ENCODE data around the gene PRG3. TPM values are rescaled to one million over a fixed set of nuclear protein-coding genes. Genes with fewer than 3 reads are reported as not detected.

PRG3 gene
- total and polyA plus RNA-seq, 2 of the 4 experiments (the other 2 are of a cell fraction): not detected

DNA sequence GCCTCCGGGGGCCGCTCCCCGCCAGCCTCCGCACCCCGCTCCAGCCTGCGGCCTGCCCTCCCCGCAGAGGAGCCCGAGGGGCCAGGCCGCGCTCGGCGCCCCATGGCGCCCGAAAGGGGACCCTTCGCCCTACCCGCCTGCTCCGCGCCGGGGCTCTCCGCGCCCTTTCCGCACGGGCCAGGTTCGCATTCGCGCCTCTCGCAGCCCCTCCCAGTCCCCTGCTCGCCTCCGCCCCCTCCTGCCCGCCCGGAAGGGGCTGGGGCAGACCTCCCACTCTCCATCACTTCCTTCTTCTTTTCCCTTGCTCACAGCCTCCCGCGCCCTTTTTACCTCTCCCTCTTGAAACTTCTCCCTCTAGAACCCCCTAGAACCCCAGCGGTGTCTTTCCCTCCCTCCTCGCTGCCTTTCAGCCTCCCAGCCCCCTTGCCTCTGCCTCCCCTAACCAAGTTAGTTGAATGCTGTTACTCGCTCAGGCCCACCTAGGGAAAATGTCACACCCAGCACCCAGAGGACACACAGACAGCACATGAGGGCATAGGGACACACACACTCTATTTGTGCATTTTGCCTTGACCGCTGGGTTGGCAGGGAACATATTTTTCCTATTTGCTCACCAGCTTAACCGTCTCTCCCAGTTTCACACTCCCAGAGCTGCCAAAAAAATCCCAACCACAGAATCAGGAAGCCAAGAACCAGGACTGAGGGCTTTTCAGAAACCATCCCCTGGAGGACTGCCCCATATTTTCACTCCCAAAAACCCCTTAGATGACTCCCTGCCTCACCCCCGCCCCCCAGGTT lies 46.2 kb upstream of the PRG3 start, which contains the start of gene SLC43A3:
Gene SLC43A3 (minus strand): TSS at position 193 of the 798 bp plus-strand sequence. CDS start 949 bp downstream, outside the sequence.
- Histone ChIP-seq H2AK5ac (ENCODE audit: low read depth, low read length) (peak within 1 kb of the TSS; percentile 98), H2BK120ac (ENCODE audit: low read depth, low read length) (peak within 1 kb of the TSS; percentile 88), H3K18ac (ENCODE audit: low read depth, low read length) (peak within 1 kb of the TSS; percentile 99), H3K9me1 (ENCODE audit: insufficient read depth, low read length) (peaks cover 18% of the 10 kb centered on the region), H2BK20ac (ENCODE audit: low read depth, low read length) (peak within 1 kb of the TSS; percentile 87), H3K4ac (ENCODE audit: low read depth, low read length) (peak within 1 kb of the TSS; percentile 91), H3K27me3 (ENCODE audit: control insufficient read depth, insufficient read depth, low read length) (no peaks in the 10 kb centered on the region), H3K4me1 (ENCODE audit: control insufficient read depth, insufficient read depth, low read length) (peaks cover 33% of the 10 kb centered on the region), H2AFZ (replicated peaks; ENCODE audit: low read length, poor library complexity) (peak within 1 kb of the TSS; percentile 88), H4K91ac (ENCODE audit: insufficient read depth, low read depth, low read length) (peak within 1 kb of the TSS; percentile 94), H3K14ac (replicated peaks; ENCODE audit: low read depth, low read length) (peak within 1 kb of the TSS; percentile 86), H4K20me1 (ENCODE audit: insufficient read depth, low read length) (0 out of 2 replicates have a peak, but pooled peaks cover 4% of the 10 kb centered on the region), H3K36me3 (ENCODE audit: control insufficient read depth, insufficient read depth, low read length) (0 out of 2 replicates have a peak, but pooled peaks cover 3% of the 10 kb centered on the region), H4K5ac (ENCODE audit: low read depth, low read length) (peak within 1 kb of the TSS; percentile 99), H3K9me3 (ENCODE audit: control insufficient read depth, insufficient read depth, low read length) (no peaks in the 10 kb centered on the region), H3K79me1 (ENCODE audit: low read depth in 1 of 2, low read length in 2 of 2) (peaks cover 6 to 23% of the 10 kb centered on the region in 2 experiments; a peak in 3 of 4 replicates), H3K56ac (ENCODE audit: extremely low read depth, insufficient read depth, low read length) (peak within 1 kb of the TSS; percentile 68; the same call in 1 of the 2 replicates), H3K27ac (ENCODE audit: insufficient read depth, low read length) (peak within 1 kb of the TSS; percentile 97), H3K9ac (ENCODE audit: low read depth, low read length) (peak within 1 kb of the TSS; percentile 80), H4K8ac (ENCODE audit: low read depth in 2 of 2, low read length in 2 of 2) (peak within 1 kb of the TSS; percentile 53 to 90), H2AK9ac (replicated peaks; ENCODE audit: low read depth, low read length, poor library complexity) (peak within 1 kb of the TSS; percentile 95), H3K4me3 (ENCODE audit: insufficient read depth, low read depth, low read length) (peak within 1 kb of the TSS; percentile 33), H2BK5ac (ENCODE audit: low read depth, low read length, poor library complexity, severe bottlenecking) (peak within 1 kb of the TSS; percentile 94), H2BK15ac (ENCODE audit: low read depth, low read length) (peak within 1 kb of the TSS; percentile 75; the same call in 2 of the 3 replicates), H3K23ac (ENCODE audit: low read depth, low read length) (peak within 1 kb of the TSS; percentile 95), H3K4me2 (ENCODE audit: low read depth, low read length) (peak within 1 kb of the TSS; percentile 89)
- intact Hi-C loops (cut with micrococcal nuclease): no loop called here
- 1% methylated on average over 14 of the region's 39 CpGs; no CpG with 5 or more reads in 1 of the 2 experiments for WGBS, 2 experiments (ENCODE audit: extremely low coverage in 2 of 2, insufficient read length in 1 of 2)
- ChIA-PET CTCF (interaction anchor here (0.6 to 1.1 kb wide), 3 partner anchors 9 to 29 kb away, joined by 3 to 10 read pairs (median 4); no protein-coding TSS in a partner anchor), POLR2A (ENCODE audit: unreplicated experiment) (no interaction called here)
- in situ Hi-C loops (cut with MboI; ENCODE audit: low sequenced_read_pairs): no loop called here
- dilution Hi-C loops (cut with HindIII; ENCODE audit: low sequenced_read_pairs, unreplicated experiment): no loop called here
- DNase-seq (peak; percentile 82), ATAC-seq (ENCODE audit: low read depth) (peak; percentile 77)
- TF ChIP-seq MAZ (IDR thresholded peaks at IDR 0.05; ENCODE audit: borderline replicate concordance, low read depth, low read length) (peak; percentile 61; the same call in 1 of the 2 replicates), FOS (IDR thresholded peaks at IDR 0.05; ENCODE audit: low read depth, low read length) (no peak), BHLHE40 (IDR thresholded peaks at IDR 0.05; ENCODE audit: low read depth, low read length) (peak; percentile 50; the same call in 1 of the 2 replicates), NFE2L2 (IDR thresholded peaks at IDR 0.05; ENCODE audit: low read depth, low read length) (no peak)
- no TSS peak for BruUV-seq (replicated peaks)

Data from IMR-90 (cell line).